GM21576 (cell line): ENCODE data around the gene EZR.

Source experiments
- ATAC-seq: cut with Tn5 transposase; IDR thresholded peaks from one replicate; pipeline ENCODE4 v1.9.1; 2021; ENCODE audit warnings: mild to moderate bottlenecking, moderate library complexity; ENCODE audit not compliant: unreplicated experiment

The EZR gene

GRCh38 chr6:158819977-158820622, 932 bp upstream of the EZR start:
- no peak for ATAC-seq

GRCh38 chr6:158818581-158819212, 471 bp downstream of the EZR start:
- ATAC-seq: peak; percentile 24

- no peak for ATAC-seq
Observed at GRCh38 chr6:158817728-158818580, 1.2 kb downstream of the EZR start.

GRCh38 chr6:158816803-158817727, 2.1 kb downstream of the EZR start:
- no peak for ATAC-seq

GRCh38 chr6:158816329-158816728, 2.8 kb downstream of the EZR start:
- peak; percentile 29 for ATAC-seq

GRCh38 chr6:158815907-158816306, 3.3 kb downstream of the EZR start:
- no peak for ATAC-seq

GRCh38 chr6:158815379-158815724, 3.8 kb downstream of the EZR start:
- no peak for ATAC-seq

GRCh38 chr6:158813032-158813431, 6.1 kb downstream of the EZR start:
- no peak for ATAC-seq

- ATAC-seq: no peak
Observed at GRCh38 chr6:158812611-158813010, 6.6 kb downstream of the EZR start.

- no peak for ATAC-seq
Observed at GRCh38 chr6:158810155-158811095, 8.7 kb downstream of the EZR start.

GRCh38 chr6:158808941-158809678, 10.1 kb downstream of the EZR start:
- peak; percentile 73 for ATAC-seq

GRCh38 chr6:158808442-158808833, 10.7 kb downstream of the EZR start:
- ATAC-seq: no peak

- no peak for ATAC-seq
Observed at GRCh38 chr6:158807515-158808441, 11.4 kb downstream of the EZR start.

GRCh38 chr6:158805698-158806377, 13.3 kb downstream of the EZR start:
- no peak for ATAC-seq

GRCh38 chr6:158804207-158804606, 15.0 kb downstream of the EZR start:
- ATAC-seq: no peak

- peak; percentile 75 for ATAC-seq
Observed at GRCh38 chr6:158803733-158804143, 15.4 kb downstream of the EZR start.

- ATAC-seq: no peak
Observed at GRCh38 chr6:158801655-158802294, 17.4 kb downstream of the EZR start.
